Body of pancreas (tissue), 4 donors: ENCODE measurements around the gene PKNOX1. TPM values are rescaled to one million over a fixed set of nuclear protein-coding genes. Genes with fewer than 3 reads are reported as not detected.
"Not testable (repeated sequence)": the region's sequence is repeated elsewhere in the genome, so short reads cannot be mapped to it uniquely, and the experiment has no call there.

Experiments
- ATAC-seq: fragments of 150-250 bp; one replicate; pipeline ENCODE4 v1.9.1; 2016
- DNase-seq, 4 donors: peaks; one replicate each; pipeline ENCODE4 v3.0.0-alpha.2; 2019
- H3K27ac ChIP-seq, 4 donors: fragments of 200-600 bp; sonication (generic); 1 replicate in 3 of 4; 2 replicates in 1 of 4; pipeline versions ENCODE4 v1.5.1 to v1.6.1; 2016 to 2019; ENCODE audit warnings: mild to moderate bottlenecking in 1 of 4, mixed read lengths in 1 of 4, moderate library complexity in 1 of 4
- H3K27me3 ChIP-seq, 2 donors: fragments of 200-600 bp; sonication (generic); one replicate each; pipeline ENCODE4 v1.6.0; 2016; ENCODE audit warnings: mild to moderate bottlenecking in 1 of 2
- H3K36me3 ChIP-seq, 2 donors: fragments of 200-600 bp; sonication (generic); replicated peaks in 1 of 2; 2 replicates each; pipeline ENCODE4 v1.5.1; 2016; ENCODE audit warnings: low read depth in 2 of 2; ENCODE audit not compliant: insufficient read depth in 1 of 2
- H3K4me1 ChIP-seq: fragments of 200-600 bp; sonication (generic); one replicate; pipeline ENCODE4 v1.6.0; 2016
- H3K4me3 ChIP-seq, 2 donors: fragments of 200-600 bp; sonication (generic); 1 replicate in 1 of 2; 2 replicates in 1 of 2; pipeline ENCODE4 v1.5.1; 2016 to 2019
- H3K9me3 ChIP-seq, 3 donors: fragments of 200-600 bp; sonication (generic); 1 replicate in 2 of 3; 2 replicates in 1 of 3; pipeline ENCODE4 v1.5.1; 2016
- POLR2A ChIP-seq, 3 donors: fragments of 450-650 bp; IDR thresholded peaks; one replicate each; pipeline ENCODE4 v1.6.1; 2016; ENCODE audit warnings: antibody characterized with exemption in 3 of 3, mild to moderate bottlenecking in 2 of 3
- WGBS, 2 donors: methylation state at CpG; one replicate each; pipeline ENCODE4 v1.1.5; 2017; 5-methylcytosine and 5-hydroxymethylcytosine counted together
- intact Hi-C: fragments of 100-400 bp; cut with DNase I; formaldehyde crosslinking; loops from one replicate; pipeline ENCODE4 v1.15.1; 2023
- total RNA-seq, 2 donors: library from RNA; depleted of rRNA; stranded (reverse); fragments of >200 nt; gene quantifications; one replicate each; pipeline ENCODE4 v1.1.0, GENCODE V29; 2016
- TF ChIP-seq, protein P1 (sequence below), 7 experiments: fragments of 450-650 bp in 4 of 7; fragments of 200-600 bp in 3 of 7; sonication (generic) in 3 of 7; IDR thresholded peaks; one replicate each; pipeline ENCODE4 v1.5.1; 2016 to 2019; ENCODE audit warnings: antibody characterized with exemption in 7 of 7

Gene PKNOX1
- total RNA-seq, 2 donors from 2014 or later, result 11.2 to 27.4 TPM

DNA sequence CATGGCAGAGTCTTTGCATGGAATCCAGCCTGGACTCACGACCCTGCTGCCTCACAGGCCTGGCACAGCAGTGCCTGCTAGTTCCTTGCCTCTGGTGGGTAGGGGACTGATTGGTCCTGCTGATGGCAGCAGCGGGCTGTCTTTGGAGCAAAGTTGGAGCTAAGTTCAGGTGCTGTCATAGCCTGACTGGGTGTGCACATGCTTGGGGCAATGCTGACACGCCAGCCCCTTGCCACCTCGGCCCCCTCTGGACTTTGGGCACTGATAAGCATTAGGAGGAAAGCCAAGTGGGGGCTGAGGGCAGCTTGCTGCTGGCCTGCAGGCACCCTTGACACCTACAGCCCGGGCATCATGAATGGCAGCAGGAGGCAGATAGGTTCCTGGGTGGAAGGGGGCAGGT is 67.8 kb downstream of the PKNOX1 start:
- TF ChIP-seq, protein P1, sequence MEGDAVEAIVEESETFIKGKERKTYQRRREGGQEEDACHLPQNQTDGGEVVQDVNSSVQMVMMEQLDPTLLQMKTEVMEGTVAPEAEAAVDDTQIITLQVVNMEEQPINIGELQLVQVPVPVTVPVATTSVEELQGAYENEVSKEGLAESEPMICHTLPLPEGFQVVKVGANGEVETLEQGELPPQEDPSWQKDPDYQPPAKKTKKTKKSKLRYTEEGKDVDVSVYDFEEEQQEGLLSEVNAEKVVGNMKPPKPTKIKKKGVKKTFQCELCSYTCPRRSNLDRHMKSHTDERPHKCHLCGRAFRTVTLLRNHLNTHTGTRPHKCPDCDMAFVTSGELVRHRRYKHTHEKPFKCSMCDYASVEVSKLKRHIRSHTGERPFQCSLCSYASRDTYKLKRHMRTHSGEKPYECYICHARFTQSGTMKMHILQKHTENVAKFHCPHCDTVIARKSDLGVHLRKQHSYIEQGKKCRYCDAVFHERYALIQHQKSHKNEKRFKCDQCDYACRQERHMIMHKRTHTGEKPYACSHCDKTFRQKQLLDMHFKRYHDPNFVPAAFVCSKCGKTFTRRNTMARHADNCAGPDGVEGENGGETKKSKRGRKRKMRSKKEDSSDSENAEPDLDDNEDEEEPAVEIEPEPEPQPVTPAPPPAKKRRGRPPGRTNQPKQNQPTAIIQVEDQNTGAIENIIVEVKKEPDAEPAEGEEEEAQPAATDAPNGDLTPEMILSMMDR (IDR thresholded peaks at IDR 0.05), result peak in 1 of 7 experiments; percentile 3
- H3K4me3 ChIP-seq, H3K4me1 ChIP-seq, ATAC-seq, H3K27ac ChIP-seq, H3K9me3 ChIP-seq, H3K27me3 ChIP-seq, H3K36me3 ChIP-seq, intact Hi-C loops: not testable (repeated sequence)
- WGBS, 2 donors, result 76% methylated on average over 3 of the region's 5 CpGs; no CpG with 5 or more reads in 1 of the 2 donors
- DNase-seq, result peak in 1 of 4 donors; percentile 33

DNA sequence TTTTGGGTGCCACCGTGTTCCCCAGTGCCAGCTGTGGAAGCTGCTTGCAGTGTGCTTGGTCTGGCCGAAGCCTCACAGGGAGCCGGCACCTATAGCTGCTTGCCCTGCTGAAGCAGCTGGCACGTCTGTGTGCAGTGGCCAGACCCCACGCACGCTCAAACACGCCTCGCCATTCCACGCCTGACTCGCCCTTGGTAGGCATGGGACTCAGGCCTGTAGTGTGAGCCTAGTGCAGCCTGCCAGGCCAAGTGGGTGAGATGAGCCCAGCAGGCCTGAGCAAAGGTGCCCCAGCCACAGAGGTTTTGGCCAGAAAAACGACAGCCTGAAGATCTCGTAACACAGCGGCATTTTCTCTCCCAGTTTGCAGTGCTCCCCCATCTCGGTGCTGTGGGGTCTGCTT is 68.9 kb downstream of the PKNOX1 start:
- H3K4me1 ChIP-seq, H3K36me3 ChIP-seq, ATAC-seq, H3K27ac ChIP-seq, H3K4me3 ChIP-seq, H3K27me3 ChIP-seq, H3K9me3 ChIP-seq, DNase-seq, intact Hi-C loops: not testable (repeated sequence)
- 75 to 100% methylated on average over 3 to 4 of the region's 14 CpGs for WGBS, 2 donors

DNA sequence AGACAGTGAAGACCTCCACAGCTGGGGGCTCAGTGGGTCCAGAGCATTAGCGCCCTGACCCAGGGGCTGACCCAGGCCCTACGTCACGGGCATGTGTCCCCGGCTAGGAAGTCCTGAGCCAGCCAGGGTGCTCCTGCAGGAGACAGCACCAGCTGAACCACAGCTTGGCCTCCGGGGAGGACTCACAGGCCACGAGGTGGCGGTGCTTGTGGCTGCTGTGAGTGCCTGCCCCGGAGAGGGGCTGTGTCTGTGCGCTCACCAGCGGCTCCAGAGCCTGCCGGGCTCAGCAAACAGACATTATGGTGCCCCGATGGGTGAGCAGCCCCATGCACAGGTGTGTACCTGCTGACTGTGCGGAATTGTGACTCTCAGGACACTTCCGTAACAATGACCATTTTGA is 70.2 kb downstream of the PKNOX1 start:
- H3K27me3 ChIP-seq, DNase-seq, H3K9me3 ChIP-seq, intact Hi-C loops, H3K4me1 ChIP-seq, ATAC-seq, H3K36me3 ChIP-seq, H3K4me3 ChIP-seq, H3K27ac ChIP-seq: not testable (repeated sequence)
- 80% methylated on average over 1 of the region's 14 CpGs; no CpG with 5 or more reads in 1 of the 2 donors for WGBS, 2 donors

DNA sequence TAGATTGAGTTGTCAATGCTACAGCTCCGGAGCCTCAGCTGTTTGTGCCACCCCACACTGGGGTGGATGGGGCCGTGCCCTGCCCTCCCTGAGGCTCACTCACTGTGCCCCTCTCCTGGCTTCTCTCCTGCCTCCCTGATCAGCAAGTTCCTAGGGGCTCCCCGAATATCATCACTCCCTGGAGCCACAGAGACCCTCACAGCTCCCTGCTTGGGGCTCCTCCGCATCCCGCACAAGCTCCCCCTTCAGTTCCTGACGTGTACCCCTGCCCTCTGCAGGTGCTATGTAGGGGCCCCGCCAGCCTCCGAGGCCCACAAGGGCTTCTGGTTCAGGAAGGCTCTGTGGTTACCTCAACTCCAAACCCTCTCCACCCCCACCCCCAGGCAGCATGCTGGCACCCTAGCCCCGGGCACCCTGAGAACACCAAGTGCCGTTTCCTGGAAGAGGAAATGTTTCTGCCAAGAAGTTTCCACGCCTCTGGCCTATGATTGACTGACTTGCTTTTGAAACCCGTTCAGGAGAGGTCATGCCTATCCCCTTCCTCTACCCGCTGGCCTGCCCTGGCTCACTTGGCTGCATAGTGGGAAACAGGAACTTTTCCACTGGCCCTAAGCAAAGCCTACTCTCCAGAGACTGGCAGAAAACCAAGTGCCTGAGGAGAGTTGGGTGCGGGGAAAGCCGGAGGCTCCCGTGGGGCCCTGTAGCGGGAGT is 71.0 kb downstream of the PKNOX1 start:
- H3K9me3 ChIP-seq, DNase-seq, H3K27me3 ChIP-seq, H3K36me3 ChIP-seq, intact Hi-C loops, H3K4me1 ChIP-seq, H3K4me3 ChIP-seq: not testable (repeated sequence)
- peak overlapping the region; percentile 39 to 79 (median 61) for H3K27ac ChIP-seq
- no CpG with 5 or more reads among the region's 17 CpGs for WGBS, 2 donors
- peak; percentile 85 for ATAC-seq
- peak in 1 of 3 donors; percentile 11 for TF ChIP-seq POLR2A (IDR thresholded peaks at IDR 0.05)

DNA sequence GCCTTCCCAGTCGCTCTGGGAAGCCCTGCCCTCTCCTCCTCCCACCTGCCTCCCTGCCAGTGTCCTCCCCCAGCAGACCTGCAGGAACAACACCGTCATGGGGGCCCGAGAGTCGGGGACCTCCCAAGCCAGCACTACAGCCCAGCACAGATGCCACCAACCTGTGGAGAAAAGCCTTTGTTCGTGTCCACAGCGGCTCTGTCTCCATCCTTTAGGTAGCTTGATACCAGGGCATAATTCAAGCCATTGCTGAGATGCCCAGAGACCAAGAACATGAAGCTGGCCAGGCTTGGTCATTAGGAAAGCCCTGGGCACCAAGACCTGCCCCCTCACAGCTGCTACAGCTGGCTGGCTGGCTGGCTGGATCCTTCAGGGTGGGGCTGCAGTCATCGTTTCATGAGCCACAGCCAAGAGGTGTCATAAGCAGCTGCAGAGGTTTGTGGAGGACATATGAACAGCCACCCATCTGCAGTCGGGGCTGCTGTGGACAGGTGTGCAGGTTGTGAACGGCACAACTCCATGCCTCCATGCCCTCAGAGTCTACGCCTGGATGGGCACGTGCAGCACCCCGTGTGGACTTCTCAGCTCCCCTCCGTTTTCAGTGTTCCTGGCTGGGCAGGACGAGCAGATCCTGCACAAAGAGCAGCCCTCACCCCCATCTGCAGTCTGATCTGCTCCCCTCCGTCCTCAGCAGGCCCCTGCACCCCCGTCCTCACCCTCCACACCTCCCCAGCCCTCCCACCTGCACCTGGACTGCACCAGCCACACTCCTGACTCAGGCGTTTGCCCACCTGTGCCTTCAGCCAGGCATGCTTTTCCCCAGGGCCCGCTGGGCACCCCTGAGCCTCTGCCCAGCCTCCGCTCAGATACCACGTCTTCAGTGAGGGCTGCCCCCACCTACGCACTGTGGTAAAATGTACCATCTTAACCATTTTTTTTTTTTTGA is 71.8 kb downstream of the PKNOX1 start:
- 89% methylated on average over 4 of the region's 21 CpGs; no CpG with 5 or more reads in 1 of the 2 donors for WGBS, 2 donors
- intact Hi-C loops, result not testable (repeated sequence)

DNA sequence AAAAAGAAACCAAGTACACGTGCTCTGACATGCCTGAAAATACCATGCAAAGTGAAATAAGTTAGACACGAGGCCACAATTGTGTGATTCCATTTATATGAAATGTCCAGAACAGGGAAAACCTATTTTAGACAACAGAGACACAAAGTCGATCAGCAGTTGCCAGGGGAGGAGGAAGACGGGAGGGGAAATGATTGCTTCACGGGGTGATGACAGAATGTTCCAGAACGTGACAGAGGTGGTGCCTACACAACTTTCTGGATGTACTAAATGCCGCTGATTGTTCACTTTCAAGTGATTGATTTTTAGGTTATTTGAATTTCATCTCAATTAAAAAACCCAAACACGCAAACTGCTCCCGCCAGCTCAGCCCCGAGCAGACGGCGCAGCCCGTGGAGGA is 78.8 kb downstream of the PKNOX1 start:
- ATAC-seq, H3K27me3 ChIP-seq, H3K4me3 ChIP-seq, intact Hi-C loops, H3K9me3 ChIP-seq, H3K27ac ChIP-seq, H3K36me3 ChIP-seq, H3K4me1 ChIP-seq, DNase-seq: not testable (repeated sequence)
- no CpG with 5 or more reads among the region's 13 CpGs for WGBS, 2 donors

More for the DNA sequence above, 71.8 kb downstream of the PKNOX1 start:
- ATAC-seq (peak; percentile 53), DNase-seq (peak in 2 of 4 donors; percentile 29 to 33)
- H3K27me3 ChIP-seq, H3K36me3 ChIP-seq, H3K4me1 ChIP-seq, H3K4me3 ChIP-seq, H3K9me3 ChIP-seq: not testable (repeated sequence)
- H3K27ac ChIP-seq, result peak overlapping the region; percentile 45 to 79 (median 58)

DNA sequence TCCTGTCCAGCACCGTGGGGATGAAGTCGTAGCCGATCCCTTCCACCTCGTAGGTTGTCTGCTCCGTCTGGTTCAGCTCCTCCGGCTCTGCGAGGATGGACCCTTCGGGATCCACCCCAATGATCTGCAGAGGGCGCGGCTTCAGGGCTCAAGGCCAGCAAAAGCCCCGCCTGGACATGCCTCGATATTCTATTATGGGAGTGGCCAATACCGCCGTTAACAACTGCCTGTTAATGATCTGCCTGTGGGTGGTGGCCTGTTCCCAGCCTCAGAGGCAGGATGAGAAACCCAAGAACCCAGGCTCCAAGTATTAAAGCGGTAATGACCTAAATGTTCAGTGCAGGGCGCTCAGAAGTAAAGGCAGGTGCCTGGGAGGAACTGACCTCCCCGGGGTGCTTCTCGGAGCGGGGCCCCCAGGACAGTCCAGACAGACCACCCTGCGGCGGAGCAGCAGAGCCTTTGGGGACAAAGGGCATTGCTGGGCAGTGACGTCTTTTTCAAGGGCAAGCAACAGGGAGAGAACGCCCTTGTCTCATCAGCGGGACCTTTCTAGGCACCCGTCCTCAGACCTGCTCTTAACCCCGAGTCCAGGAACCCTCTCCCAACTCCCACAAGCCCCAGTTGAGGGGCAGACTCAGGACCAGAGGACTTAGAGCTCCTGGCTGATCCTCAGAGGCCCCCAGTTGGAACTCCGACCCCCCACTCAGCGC is 88.7 kb downstream of the PKNOX1 start:
- no CpG with 5 or more reads among the region's 28 CpGs for WGBS, 2 donors
- H3K4me1 ChIP-seq, H3K27ac ChIP-seq, H3K27me3 ChIP-seq, DNase-seq, H3K36me3 ChIP-seq, H3K4me3 ChIP-seq, H3K9me3 ChIP-seq, intact Hi-C loops: not testable (repeated sequence)
- peak; percentile 30 for ATAC-seq

DNA sequence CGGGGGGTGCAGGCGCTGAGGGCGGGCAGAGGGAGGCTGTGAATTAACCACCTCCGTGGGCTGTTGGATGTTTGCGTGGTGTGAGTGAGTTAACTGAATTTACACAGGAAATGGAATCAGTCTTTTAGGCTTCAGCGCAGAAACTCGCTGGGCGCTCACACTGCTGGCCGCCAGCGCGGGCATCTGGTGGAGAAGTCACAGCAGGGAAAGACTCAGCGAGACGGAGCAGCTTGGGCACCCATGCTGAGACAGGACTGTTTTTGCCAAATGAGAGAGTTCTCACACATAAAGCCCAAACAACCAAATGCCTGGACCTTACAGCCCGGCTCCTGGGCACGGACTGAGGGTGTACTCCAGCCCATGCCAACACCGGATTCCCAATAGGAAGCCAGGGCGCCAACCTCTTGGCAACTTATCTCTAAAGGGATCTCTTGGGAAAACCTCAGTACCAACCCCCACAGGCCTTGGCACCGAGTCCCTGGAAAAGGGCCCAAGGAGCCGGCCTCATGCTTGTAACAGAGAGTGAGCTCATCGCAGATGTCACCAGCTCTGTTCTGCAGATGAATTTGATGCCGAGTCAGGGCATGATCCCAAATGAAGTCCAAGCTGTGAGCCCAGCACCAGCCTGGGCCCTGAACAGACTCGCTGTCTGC is 90.0 kb downstream of the PKNOX1 start:
- H3K4me1 ChIP-seq, H3K4me3 ChIP-seq, DNase-seq, intact Hi-C loops, H3K27me3 ChIP-seq, H3K36me3 ChIP-seq, H3K9me3 ChIP-seq, H3K27ac ChIP-seq: not testable (repeated sequence)
- no CpG with 5 or more reads among the region's 22 CpGs for WGBS, 2 donors
- ATAC-seq, result peak; percentile 35

DNA sequence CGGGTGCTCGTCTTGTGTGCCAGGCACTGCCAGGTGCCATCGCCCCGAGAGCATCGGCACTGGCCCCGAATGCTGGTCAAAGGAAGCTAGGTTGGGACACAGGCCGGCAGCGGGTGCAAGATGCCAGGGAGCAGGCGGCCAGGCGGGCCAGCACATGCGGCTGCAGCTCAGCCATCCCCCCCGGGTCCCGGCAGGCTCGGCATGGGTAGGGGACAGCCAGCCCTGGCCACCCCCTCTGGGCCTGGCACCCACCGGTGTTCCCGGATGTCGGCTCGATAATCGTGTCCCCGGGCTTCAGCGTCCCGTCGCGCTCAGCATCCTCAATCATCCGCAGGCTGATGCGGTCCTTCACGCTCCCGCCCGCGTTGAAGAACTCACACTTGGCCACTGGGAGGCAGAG is 91.6 kb downstream of the PKNOX1 start:
- ATAC-seq, H3K27me3 ChIP-seq, H3K36me3 ChIP-seq, H3K4me1 ChIP-seq, intact Hi-C loops, H3K27ac ChIP-seq, DNase-seq, H3K4me3 ChIP-seq, H3K9me3 ChIP-seq: not testable (repeated sequence)
- WGBS, 2 donors, result no CpG with 5 or more reads among the region's 30 CpGs

DNA sequence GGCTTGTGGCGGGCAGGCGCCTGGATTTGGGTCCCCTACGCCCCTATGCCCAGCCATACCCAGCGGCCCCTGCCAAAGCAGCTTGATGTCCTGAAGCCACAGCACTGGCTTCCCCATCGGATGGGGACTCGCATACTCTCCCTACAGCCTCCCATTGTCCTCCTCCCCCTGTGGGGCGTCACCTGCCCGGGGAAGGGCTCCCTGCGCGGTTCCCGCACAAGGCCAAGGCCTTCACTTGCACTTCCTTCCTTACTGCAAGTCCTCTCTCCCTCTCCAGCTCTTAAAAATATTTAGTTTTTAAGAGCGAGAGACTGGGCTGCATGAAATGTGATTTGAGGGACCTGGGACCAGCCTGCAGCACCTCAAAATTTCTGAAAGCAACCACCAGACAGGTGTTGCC is 92.3 kb downstream of the PKNOX1 start:
- WGBS, 2 donors, result 97 to 100% methylated on average over 1 to 8 of the region's 12 CpGs
- ATAC-seq, H3K27me3 ChIP-seq, DNase-seq, H3K4me3 ChIP-seq, H3K36me3 ChIP-seq, H3K9me3 ChIP-seq, intact Hi-C loops, H3K27ac ChIP-seq, H3K4me1 ChIP-seq: not testable (repeated sequence)
